Measurements from ENCODE around the gene RTN3.

DNA sequence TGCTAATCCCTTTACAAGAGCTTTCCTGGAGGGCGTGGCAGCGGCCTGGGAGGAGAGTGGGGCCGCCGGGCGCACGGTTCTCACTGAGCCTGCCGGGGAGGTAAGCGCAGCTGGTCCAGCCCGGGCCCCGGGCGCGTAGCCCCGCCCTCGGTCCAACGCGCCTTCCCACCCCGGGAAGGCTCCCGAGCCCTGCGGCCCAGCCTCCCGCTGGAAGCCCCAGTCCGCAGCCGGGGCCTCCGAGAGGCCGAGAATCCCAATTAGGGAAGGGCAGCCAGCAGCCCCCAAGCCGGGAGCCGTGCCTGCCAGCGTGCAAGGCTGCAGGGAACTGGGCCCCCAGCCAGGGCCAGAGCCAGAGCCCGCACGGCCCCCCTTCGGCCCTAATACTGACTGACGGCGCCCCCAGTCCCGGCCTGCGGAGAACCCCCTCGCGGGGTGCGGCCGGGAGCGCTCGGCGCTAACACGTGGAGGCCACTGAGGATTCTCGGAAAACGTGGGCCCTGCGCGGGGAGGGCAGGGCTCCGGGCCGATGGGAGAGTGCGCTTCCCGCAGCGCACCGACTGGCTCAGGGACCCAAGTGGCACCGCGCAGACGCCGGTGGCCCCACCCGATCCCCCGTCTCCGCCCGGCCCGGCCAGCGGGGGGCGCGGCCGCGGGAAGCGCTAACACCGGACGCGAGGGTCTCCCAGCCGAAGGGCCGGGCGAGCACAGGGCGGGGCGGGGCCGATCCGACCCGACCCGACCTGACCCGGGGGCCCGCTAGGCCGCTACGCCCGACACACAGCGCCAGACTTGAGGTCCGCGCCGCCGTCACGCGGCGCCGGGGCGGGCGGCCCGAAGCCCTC is 81.6 kb downstream of the RTN3 start:
- no peak for TF ChIP-seq TOX (CRISPR knock-in tag; IDR thresholded peaks at IDR 0.05; ENCODE audit: borderline replicate concordance)
- no peak for TF ChIP-seq RARB (CRISPR knock-in tag; IDR thresholded peaks at IDR 0.05)
- TF ChIP-seq ZFP3 (CRISPR knock-in tag; IDR thresholded peaks at IDR 0.05): no peak
- TF ChIP-seq SNAI2 (CRISPR knock-in tag; IDR thresholded peaks at IDR 0.05): no peak
- no peak for TF ChIP-seq CSDC2 (CRISPR knock-in tag; IDR thresholded peaks at IDR 0.05)
